Body of pancreas (tissue), 4 donors: ENCODE results near the gene FMO1. TPM values are rescaled to one million over a fixed set of nuclear protein-coding genes. Genes with fewer than 3 reads are reported as not detected.

ENCODE experiments used
- ATAC-seq: fragments of 150-250 bp; one replicate; pipeline ENCODE4 v1.9.1; 2016
- DNase-seq, 4 donors: peaks; one replicate each; pipeline ENCODE4 v3.0.0-alpha.2; 2019
- H3K27ac ChIP-seq, 4 donors: fragments of 200-600 bp; sonication (generic); 1 replicate in 3 of 4; 2 replicates in 1 of 4; pipeline versions ENCODE4 v1.5.1 to v1.6.1; 2016 to 2019; ENCODE audit warnings: mild to moderate bottlenecking in 1 of 4, mixed read lengths in 1 of 4, moderate library complexity in 1 of 4
- H3K27me3 ChIP-seq, 2 donors: fragments of 200-600 bp; sonication (generic); one replicate each; pipeline ENCODE4 v1.6.0; 2016; ENCODE audit warnings: mild to moderate bottlenecking in 1 of 2
- H3K36me3 ChIP-seq, 2 donors: fragments of 200-600 bp; sonication (generic); replicated peaks in 1 of 2; 2 replicates each; pipeline ENCODE4 v1.5.1; 2016; ENCODE audit warnings: low read depth in 2 of 2; ENCODE audit not compliant: insufficient read depth in 1 of 2
- H3K4me1 ChIP-seq: fragments of 200-600 bp; sonication (generic); one replicate; pipeline ENCODE4 v1.6.0; 2016
- H3K4me3 ChIP-seq, 2 donors: fragments of 200-600 bp; sonication (generic); 1 replicate in 1 of 2; 2 replicates in 1 of 2; pipeline ENCODE4 v1.5.1; 2016 to 2019
- H3K9me3 ChIP-seq, 3 donors: fragments of 200-600 bp; sonication (generic); 1 replicate in 2 of 3; 2 replicates in 1 of 3; pipeline ENCODE4 v1.5.1; 2016
- POLR2A ChIP-seq, 3 donors: fragments of 450-650 bp; IDR thresholded peaks; one replicate each; pipeline ENCODE4 v1.6.1; 2016; ENCODE audit warnings: antibody characterized with exemption in 3 of 3, mild to moderate bottlenecking in 2 of 3
- WGBS, 2 donors: methylation state at CpG; one replicate each; pipeline ENCODE4 v1.1.5; 2017; 5-methylcytosine and 5-hydroxymethylcytosine counted together
- intact Hi-C: fragments of 100-400 bp; cut with DNase I; formaldehyde crosslinking; loops from one replicate; pipeline ENCODE4 v1.15.1; 2023
- total RNA-seq, 2 donors: library from RNA; depleted of rRNA; stranded (reverse); fragments of >200 nt; gene quantifications; one replicate each; pipeline ENCODE4 v1.1.0, GENCODE V29; 2016
- TF ChIP-seq, protein P1 (sequence below), 7 experiments: fragments of 450-650 bp in 4 of 7; fragments of 200-600 bp in 3 of 7; sonication (generic) in 3 of 7; IDR thresholded peaks; one replicate each; pipeline ENCODE4 v1.5.1; 2016 to 2019; ENCODE audit warnings: antibody characterized with exemption in 7 of 7

Gene FMO1
- total RNA-seq, 2 donors from 2014 or later, result 0.99 to 3.1 TPM

DNA sequence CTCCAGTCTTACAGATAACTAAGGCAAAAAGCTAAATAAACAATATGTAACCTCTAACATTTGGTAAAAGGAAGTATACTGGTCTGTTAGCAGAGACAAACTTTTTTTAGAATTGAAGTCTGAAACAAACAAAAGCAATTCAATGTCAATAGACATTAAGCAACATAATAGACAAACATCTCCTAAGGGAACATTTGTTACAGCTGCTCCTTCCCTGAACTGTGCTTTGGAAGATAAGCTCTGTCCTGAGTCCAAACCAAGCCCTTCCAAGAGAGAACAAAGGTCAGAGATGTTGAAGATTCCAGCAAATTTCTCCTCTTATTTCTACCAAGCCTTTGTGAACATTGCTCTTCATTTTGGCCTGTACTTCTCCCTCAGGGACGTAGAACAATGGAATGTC lies 37.9 kb upstream of the FMO1 start:
- intact Hi-C loops, result no loop called here
- ATAC-seq (peak; percentile 87), DNase-seq (peak in 1 of 4 donors; percentile 28)
- H3K9me3 ChIP-seq, result no peaks in the 10 kb centered on the region
- no peak for TF ChIP-seq POLR2A (IDR thresholded peaks at IDR 0.05)
- TF ChIP-seq, protein P1, sequence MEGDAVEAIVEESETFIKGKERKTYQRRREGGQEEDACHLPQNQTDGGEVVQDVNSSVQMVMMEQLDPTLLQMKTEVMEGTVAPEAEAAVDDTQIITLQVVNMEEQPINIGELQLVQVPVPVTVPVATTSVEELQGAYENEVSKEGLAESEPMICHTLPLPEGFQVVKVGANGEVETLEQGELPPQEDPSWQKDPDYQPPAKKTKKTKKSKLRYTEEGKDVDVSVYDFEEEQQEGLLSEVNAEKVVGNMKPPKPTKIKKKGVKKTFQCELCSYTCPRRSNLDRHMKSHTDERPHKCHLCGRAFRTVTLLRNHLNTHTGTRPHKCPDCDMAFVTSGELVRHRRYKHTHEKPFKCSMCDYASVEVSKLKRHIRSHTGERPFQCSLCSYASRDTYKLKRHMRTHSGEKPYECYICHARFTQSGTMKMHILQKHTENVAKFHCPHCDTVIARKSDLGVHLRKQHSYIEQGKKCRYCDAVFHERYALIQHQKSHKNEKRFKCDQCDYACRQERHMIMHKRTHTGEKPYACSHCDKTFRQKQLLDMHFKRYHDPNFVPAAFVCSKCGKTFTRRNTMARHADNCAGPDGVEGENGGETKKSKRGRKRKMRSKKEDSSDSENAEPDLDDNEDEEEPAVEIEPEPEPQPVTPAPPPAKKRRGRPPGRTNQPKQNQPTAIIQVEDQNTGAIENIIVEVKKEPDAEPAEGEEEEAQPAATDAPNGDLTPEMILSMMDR (IDR thresholded peaks at IDR 0.05), result no peak
- H3K27ac ChIP-seq, result peak overlapping the region in 1 of 4 donors; percentile 16
- 20 to 37% methylated on average over 1 of the region's 1 CpG for WGBS, 2 donors
- peaks cover 12% of the 10 kb centered on the region for H3K4me1 ChIP-seq
- no peaks in the 10 kb centered on the region for H3K36me3 ChIP-seq
- no peaks in the 10 kb centered on the region for H3K27me3 ChIP-seq
- no peak overlapping the region for H3K4me3 ChIP-seq

DNA sequence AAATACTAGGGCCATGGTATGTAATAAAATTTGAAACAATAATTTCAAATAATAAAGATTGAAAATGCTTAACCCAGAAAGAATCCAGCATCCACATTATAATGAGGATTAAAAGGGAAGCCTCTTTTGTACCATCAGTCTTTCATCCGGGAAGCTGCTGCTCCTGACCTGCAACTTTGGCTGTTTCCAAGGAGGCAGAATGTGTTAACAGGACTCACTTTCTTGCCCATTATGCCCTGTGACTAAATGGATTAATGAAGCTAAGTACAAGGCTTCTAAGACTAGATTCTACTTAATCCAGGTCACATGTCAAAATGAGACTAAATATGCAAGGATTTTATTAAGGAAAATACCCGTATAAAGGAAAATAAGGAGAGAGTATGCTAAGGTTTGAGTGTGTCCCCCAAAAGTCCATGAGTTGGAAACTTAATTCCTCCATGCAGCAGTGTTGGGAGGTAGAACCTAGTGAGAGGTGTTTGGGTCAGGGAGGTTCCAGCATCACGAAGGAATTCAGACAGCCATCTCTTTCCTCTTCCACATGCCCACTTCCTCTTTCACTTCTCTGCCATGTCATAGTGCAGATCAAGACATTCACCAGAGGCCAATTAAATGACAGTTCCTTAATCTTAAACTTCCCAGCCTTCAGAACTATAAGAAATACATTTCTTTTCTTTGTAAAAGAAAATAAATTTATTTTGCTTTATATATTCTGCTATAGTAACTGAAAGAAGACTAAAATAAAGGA lies 35.5 kb upstream of the FMO1 start:
- no peak for TF ChIP-seq POLR2A (IDR thresholded peaks at IDR 0.05)
- TF ChIP-seq, protein P1 (IDR thresholded peaks at IDR 0.05), result no peak
- 78% methylated on average over 3 of the region's 3 CpGs for WGBS, 2 donors
- Histone ChIP-seq H3K27me3 (no peaks in the 10 kb centered on the region), H3K27ac (no peak overlapping the region), H3K36me3 (no peaks in the 10 kb centered on the region), H3K4me3 (no peak overlapping the region), H3K9me3 (no peaks in the 10 kb centered on the region), H3K4me1 (peaks cover 12% of the 10 kb centered on the region)
- intact Hi-C loops, result no loop called here
- DNase-seq (no peak), ATAC-seq (no peak)

DNA sequence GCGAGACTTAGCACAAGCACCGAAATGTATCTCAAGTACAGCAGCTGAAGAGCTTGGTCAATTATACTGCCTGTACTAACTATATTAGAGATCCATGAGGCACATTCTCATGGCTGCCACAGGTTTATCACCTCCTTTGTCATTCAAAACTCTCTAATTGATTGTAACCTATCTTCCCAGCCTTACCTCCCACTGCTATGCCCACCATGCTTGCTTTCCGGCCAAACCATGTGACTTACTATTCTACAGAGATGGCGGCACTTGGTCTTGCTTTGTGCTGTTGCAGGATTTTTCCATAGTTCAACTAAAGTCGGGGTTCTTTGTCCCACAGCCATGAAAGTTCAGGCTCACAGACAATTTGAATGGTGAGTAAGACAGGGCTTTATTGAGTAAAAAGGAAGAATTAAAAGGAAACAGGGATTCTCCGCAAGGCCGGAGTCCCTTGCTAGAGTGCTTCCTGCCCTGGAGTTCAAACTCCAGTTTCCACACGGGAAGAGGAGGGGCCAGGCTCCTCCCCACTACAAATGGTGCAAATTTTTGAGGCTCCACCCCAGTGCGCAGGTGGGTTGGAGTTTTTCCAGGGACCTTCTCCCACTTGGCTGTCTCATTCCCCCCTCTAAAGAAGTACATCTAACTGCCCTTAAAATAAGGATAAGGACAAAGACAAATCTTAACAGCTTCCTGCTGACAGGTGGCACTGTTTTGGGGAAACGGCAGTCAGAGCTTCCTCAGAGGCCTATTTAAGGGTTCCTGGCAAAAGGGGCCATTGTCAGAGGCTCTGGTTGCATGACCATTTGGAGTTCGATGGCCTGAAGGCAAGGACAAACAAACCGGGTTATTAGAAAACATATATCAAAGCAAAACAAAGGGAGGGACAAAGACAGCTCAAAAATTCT lies 34.5 kb upstream of the FMO1 start:
- H3K27me3 ChIP-seq, result no peaks in the 10 kb centered on the region
- ATAC-seq (no peak), DNase-seq (no peak)
- WGBS, 2 donors, result 71 to 72% methylated on average over 12 of the region's 12 CpGs
- H3K4me1 ChIP-seq, result peaks cover 17% of the 10 kb centered on the region
- no peaks in the 10 kb centered on the region for H3K9me3 ChIP-seq
- no peak for TF ChIP-seq POLR2A (IDR thresholded peaks at IDR 0.05)
- TF ChIP-seq, protein P1 (IDR thresholded peaks at IDR 0.05), result no peak
- H3K27ac ChIP-seq, result no peak overlapping the region
- intact Hi-C loops, result no loop called here
- H3K4me3 ChIP-seq, result no peak overlapping the region
- H3K36me3 ChIP-seq, result no peaks in the 10 kb centered on the region

DNA sequence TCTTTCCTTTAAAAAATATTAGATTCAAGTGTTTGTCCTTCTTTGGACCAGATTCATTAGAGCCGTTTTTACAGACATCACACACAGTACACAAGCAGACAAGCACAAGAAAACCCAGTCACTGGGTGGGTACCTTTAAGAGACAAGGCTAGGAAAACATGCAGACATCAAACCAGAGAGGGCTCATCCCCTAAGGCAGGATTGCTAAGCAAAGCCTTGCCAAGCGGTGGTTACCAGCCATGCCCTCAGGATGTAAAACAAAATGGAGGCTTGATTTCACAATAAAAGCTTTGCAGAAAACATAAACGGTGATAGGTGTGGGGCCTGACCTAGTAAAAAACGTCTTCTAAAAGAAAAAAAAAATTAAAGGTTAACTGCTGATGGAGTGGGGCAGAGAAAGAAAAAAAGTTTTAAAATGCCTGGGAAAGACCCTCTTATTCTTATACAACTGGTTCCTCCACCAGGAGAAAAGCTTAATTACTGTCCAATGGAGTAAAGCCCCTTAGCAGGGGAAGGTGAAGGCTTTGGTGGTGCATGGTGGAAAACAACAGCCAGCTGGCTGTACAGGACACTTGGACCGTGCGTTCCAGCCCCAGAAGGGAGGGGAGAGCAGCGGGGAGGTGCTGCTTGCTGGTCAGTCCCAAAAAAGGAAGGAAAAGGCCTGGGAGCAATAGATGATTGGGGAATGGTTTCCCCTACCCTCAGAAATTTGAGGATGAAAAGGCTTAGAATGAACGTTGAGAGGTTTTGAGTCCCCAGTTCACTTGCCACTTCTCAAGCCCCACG lies 30.4 kb upstream of the FMO1 start:
- DNase-seq (no peak), ATAC-seq (no peak)
- Histone ChIP-seq H3K4me1 (peaks cover 15% of the 10 kb centered on the region), H3K9me3 (no peaks in the 10 kb centered on the region), H3K4me3 (no peak overlapping the region), H3K27me3 (no peaks in the 10 kb centered on the region), H3K27ac (no peak overlapping the region), H3K36me3 (no peaks in the 10 kb centered on the region)
- no peak for TF ChIP-seq POLR2A (IDR thresholded peaks at IDR 0.05)
- TF ChIP-seq, protein P1 (IDR thresholded peaks at IDR 0.05), result no peak
- intact Hi-C loops, result no loop called here
- WGBS, 2 donors, result 76 to 80% methylated on average over 9 of the region's 9 CpGs
